HG03039 (cell line): ENCODE results near the gene SHC2.

ENCODE experiments used
- ATAC-seq: cut with Tn5 transposase; IDR thresholded peaks from one replicate; pipeline ENCODE4 v1.9.1; 2021; ENCODE audit warnings: mild to moderate bottlenecking, moderate library complexity; ENCODE audit not compliant: unreplicated experiment

Gene SHC2

GRCh38 chr19:376111-376470 is 84.7 kb downstream of the SHC2 start:
- ATAC-seq, result no peak

GRCh38 chr19:375395-376110 is 85.3 kb downstream of the SHC2 start:
- ATAC-seq, result no peak

- no peak for ATAC-seq
Observed at GRCh38 chr19:374886-375235, 86.0 kb downstream of the SHC2 start.

GRCh38 chr19:374183-374885 is 86.5 kb downstream of the SHC2 start:
- ATAC-seq, result no peak

GRCh38 chr19:373391-374182 is 87.2 kb downstream of the SHC2 start:
- no peak for ATAC-seq

GRCh38 chr19:372306-372890 is 88.4 kb downstream of the SHC2 start:
- ATAC-seq, result no peak

GRCh38 chr19:371501-372168 is 89.2 kb downstream of the SHC2 start:
- no peak for ATAC-seq

- no peak for ATAC-seq
Observed at GRCh38 chr19:370641-371330, 90.0 kb downstream of the SHC2 start.

- no peak for ATAC-seq
Observed at GRCh38 chr19:369876-370275, 91.0 kb downstream of the SHC2 start.

GRCh38 chr19:369256-369655 is 91.6 kb downstream of the SHC2 start:
- ATAC-seq, result no peak

GRCh38 chr19:368630-369024 is 92.2 kb downstream of the SHC2 start:
- ATAC-seq, result no peak

- no peak for ATAC-seq
Observed at GRCh38 chr19:367963-368629, 92.7 kb downstream of the SHC2 start.

- ATAC-seq, result no peak
Observed at GRCh38 chr19:367561-367960, 93.3 kb downstream of the SHC2 start.

- ATAC-seq, result no peak
Observed at GRCh38 chr19:366951-367350, 93.9 kb downstream of the SHC2 start.
